H1 (cell line): Measurements from ENCODE around the gene GPR17. TPM values are rescaled to one million over a fixed set of nuclear protein-coding genes. Genes with fewer than 3 reads are reported as not detected.

Experiments used
- CTCF ChIA-PET: fragments of 300-600 bp; sonication (Branson Sonifier 250); formaldehyde crosslinking; loops from one replicate; lab custom pipeline; 2021; ENCODE audit not compliant: partially characterized antibody; lab: Charles Lee
- POLR2A ChIA-PET: fragments of 300-600 bp; sonication (Branson Sonifier 250); formaldehyde crosslinking; loops from one replicate; lab custom pipeline; 2021; ENCODE audit warnings: inconsistent platforms; ENCODE audit not compliant: partially characterized antibody; lab: Charles Lee
- DNase-seq, 2 experiments: peaks; one replicate each; pipeline versions ENCODE4 v3.0.0 to v3.0.0-alpha.2; 2010 to 2022; ENCODE audit warnings: low spot score in 2 of 2, low read depth in 1 of 2, mixed read lengths in 1 of 2
- FAIRE-seq: peaks from 2 replicates; lab custom pipeline; 2011; peaks lifted over from hg19 to GRCh38; lab: Jason Lieb, UNC
- H2AFZ ChIP-seq: 2 replicates; pipeline ENCODE4 v1.8.1; 2012; ENCODE audit warnings: low read length, inconsistent platforms
- H2AK5ac ChIP-seq: 2 replicates; pipeline ENCODE4 v1.6.1; 2013; ENCODE audit warnings: low read depth, low read length
- H2BK120ac ChIP-seq: replicated peaks from 2 replicates; pipeline ENCODE3; 2013; ENCODE audit warnings: low read depth, low read length, inconsistent platforms
- H2BK12ac ChIP-seq: 2 replicates; pipeline ENCODE4 v1.6.1; 2013; ENCODE audit warnings: low read depth, low read length
- H2BK15ac ChIP-seq: 2 replicates; pipeline ENCODE4 v1.6.1; 2013; ENCODE audit warnings: low read length
- H2BK20ac ChIP-seq: 2 replicates; pipeline ENCODE4 v1.6.1; 2013; ENCODE audit warnings: low read length
- H2BK5ac ChIP-seq: 2 replicates; pipeline ENCODE4 v1.6.1; 2013; ENCODE audit warnings: low read depth, low read length
- H3K14ac ChIP-seq: 2 replicates; pipeline ENCODE4 v1.6.1; 2013; ENCODE audit warnings: inconsistent platforms; ENCODE audit not compliant: insufficient read length
- H3K18ac ChIP-seq: 2 replicates; pipeline ENCODE4 v1.6.1; 2013; ENCODE audit warnings: low read length; ENCODE audit errors: extremely low read depth
- H3K23ac ChIP-seq: 2 replicates; pipeline ENCODE4 v1.6.1; 2013; ENCODE audit warnings: inconsistent platforms; ENCODE audit not compliant: insufficient read length
- H3K23me2 ChIP-seq: 2 replicates; pipeline ENCODE4 v1.6.1; 2013; ENCODE audit warnings: low read depth, low read length
- H3K27ac ChIP-seq: 2 replicates; pipeline ENCODE4 v1.6.1; 2011; ENCODE audit warnings: low read depth, low read length, inconsistent platforms
- H3K27me3 ChIP-seq, 4 experiments: replicated peaks in 1 of 4; 1 replicate in 1 of 4; 2 replicates in 3 of 4; pipeline versions ENCODE4 v1.6.1 to v1.8.1; 2011 to 2013; ENCODE audit warnings: low read length in 3 of 4, mild to moderate bottlenecking in 3 of 4, inconsistent platforms in 2 of 4, mixed read lengths in 2 of 4, moderate library complexity in 1 of 4; ENCODE audit not compliant: control insufficient read depth in 3 of 4, insufficient read depth in 3 of 4; ENCODE audit errors: extremely low read depth in 1 of 4
- H3K36me3 ChIP-seq, 4 experiments: 2 replicates each; pipeline versions ENCODE4 v1.6.1 to v1.8.1; 2011 to 2013; ENCODE audit warnings: mild to moderate bottlenecking in 4 of 4, low read length in 3 of 4, moderate library complexity in 2 of 4, control low read depth in 1 of 4, inconsistent platforms in 1 of 4; ENCODE audit not compliant: insufficient read depth in 4 of 4, control insufficient read depth in 2 of 4
- H3K4ac ChIP-seq: replicated peaks from 2 replicates; pipeline ENCODE3; 2013; ENCODE audit warnings: low read length, low read depth, mixed read lengths, inconsistent platforms; ENCODE audit not compliant: insufficient read length
- H3K4me1 ChIP-seq, 4 experiments: replicated peaks in 1 of 4; 1 replicate in 1 of 4; 2 replicates in 3 of 4; pipeline versions ENCODE4 v1.6.1 to v1.8.1; 2011 to 2013; ENCODE audit warnings: low read length in 3 of 4, inconsistent platforms in 2 of 4, mixed read lengths in 1 of 4; ENCODE audit not compliant: insufficient read depth in 4 of 4, control insufficient read depth in 3 of 4
- H3K4me2 ChIP-seq, 2 experiments: 2 replicates each; pipeline versions ENCODE4 v1.6.1 to v1.8.1; 2011 to 2013; ENCODE audit warnings: low read depth in 2 of 2, low read length in 2 of 2, control low read depth in 1 of 2, inconsistent platforms in 1 of 2, mild to moderate bottlenecking in 1 of 2; ENCODE audit not compliant: insufficient read depth in 1 of 2
- H3K4me3 ChIP-seq, 4 experiments: fragments of 200-600, 300-600 bp in 1 of 4; sonication (generic), shearing (Covaris generic), sonication (Bioruptor Twin) in 1 of 4; 2 replicates each; pipeline versions ENCODE4 v1.5.1 to v1.8.1; 2011 to 2016; ENCODE audit warnings: low read length in 4 of 4, low read depth in 3 of 4, control low read depth in 2 of 4, inconsistent platforms in 2 of 4, mild to moderate bottlenecking in 2 of 4, mixed read lengths in 1 of 4, moderate library complexity in 1 of 4; ENCODE audit not compliant: insufficient read depth in 2 of 4; ENCODE audit errors: extremely low read depth in 1 of 4
- H3K56ac ChIP-seq: replicated peaks from 2 replicates; pipeline ENCODE3; 2013; ENCODE audit warnings: low read depth, mild to moderate bottlenecking, mixed read lengths, low read length, inconsistent platforms; ENCODE audit not compliant: insufficient read length
- H3K79me1 ChIP-seq: 2 replicates; pipeline ENCODE4 v1.6.1; 2013; ENCODE audit warnings: low read depth, low read length, control low read depth
- H3K79me2 ChIP-seq, 2 experiments: 2 replicates each; pipeline versions ENCODE4 v1.6.1 to v1.8.1; 2012 to 2013; ENCODE audit warnings: low read length in 2 of 2, mild to moderate bottlenecking in 2 of 2, inconsistent platforms in 1 of 2; ENCODE audit not compliant: insufficient read depth in 2 of 2, control insufficient read depth in 1 of 2
- H3K9ac ChIP-seq, 4 experiments: replicated peaks in 1 of 4; 1 replicate in 1 of 4; 2 replicates in 3 of 4; pipeline versions ENCODE4 v1.6.1 to v1.8.1; 2011 to 2013; ENCODE audit warnings: low read depth in 3 of 4, low read length in 3 of 4, control low read depth in 2 of 4, mild to moderate bottlenecking in 2 of 4, moderate library complexity in 2 of 4, inconsistent platforms in 1 of 4; ENCODE audit errors: extremely low read depth in 1 of 4
- H3K9me3 ChIP-seq, 2 experiments: 2 replicates each; pipeline versions ENCODE4 v1.6.1 to v1.8.1; 2012 to 2013; ENCODE audit warnings: mild to moderate bottlenecking in 2 of 2, moderate library complexity in 2 of 2, control low read depth in 1 of 2, inconsistent platforms in 1 of 2, low read depth in 1 of 2, low read length in 1 of 2, mixed read lengths in 1 of 2; ENCODE audit not compliant: insufficient read depth in 2 of 2
- H4K20me1 ChIP-seq, 2 experiments: replicated peaks in 1 of 2; 2 replicates each; pipeline versions ENCODE3 to v1.8.1; 2011 to 2013; ENCODE audit warnings: inconsistent platforms in 2 of 2, low read length in 2 of 2, mild to moderate bottlenecking in 1 of 2; ENCODE audit not compliant: insufficient read depth in 2 of 2, control insufficient read depth in 1 of 2
- H4K5ac ChIP-seq: 2 replicates; pipeline ENCODE4 v1.6.1; 2013; ENCODE audit warnings: low read length, low read depth, mixed read lengths, inconsistent platforms; ENCODE audit not compliant: insufficient read length
- H4K8ac ChIP-seq: 2 replicates; pipeline ENCODE4 v1.8.0; 2013; ENCODE audit warnings: mild to moderate bottlenecking, moderate library complexity, low read length, inconsistent platforms; ENCODE audit not compliant: insufficient read depth; ENCODE audit errors: extremely low read depth
- H4K91ac ChIP-seq: replicated peaks from 2 replicates; pipeline ENCODE3; 2013; ENCODE audit warnings: low read length, mixed read lengths, inconsistent platforms; ENCODE audit not compliant: insufficient read length
- ATF3 ChIP-seq: IDR thresholded peaks from 2 replicates; pipeline ENCODE4 v1.6.1; 2011; ENCODE audit warnings: low read depth, mild to moderate bottlenecking, low read length; ENCODE audit not compliant: insufficient read depth
- CBX5 ChIP-seq: fragments of 300-800, 300-1000 bp; sonication (generic); IDR thresholded peaks from 2 replicates; pipeline ENCODE4 v1.7.1; 2016; ENCODE audit warnings: antibody characterized with exemption, low read length, low read depth
- CHD2 ChIP-seq: IDR thresholded peaks from 2 replicates; pipeline ENCODE4 v1.6.1; 2012; ENCODE audit warnings: low read length, improper control_type of control experiment
- GABPA ChIP-seq: IDR thresholded peaks from 2 replicates; pipeline ENCODE4 v1.6.1; 2011; ENCODE audit warnings: mild to moderate bottlenecking, low read length, moderate library complexity, borderline replicate concordance; ENCODE audit not compliant: insufficient read depth
- PHF8 ChIP-seq: fragments of 200-600 bp; sonication (generic); conservative IDR thresholded peaks from 2 replicates; pipeline ENCODE4 v1.7.1; 2012; ENCODE audit warnings: low read depth, mild to moderate bottlenecking, inconsistent platforms, low read length, moderate library complexity
- POU5F1 ChIP-seq: IDR thresholded peaks from 2 replicates; pipeline ENCODE4 v1.6.1; 2011; ENCODE audit warnings: low read depth, mild to moderate bottlenecking, low read length, moderate library complexity
- RAD21 ChIP-seq, 2 experiments: IDR thresholded peaks in 1 of 2; conservative IDR thresholded peaks in 1 of 2; 2 replicates each; pipeline ENCODE4 v1.6.1; 2011; ENCODE audit warnings: low read depth in 2 of 2, low read length in 2 of 2, improper control_type of control experiment in 1 of 2, inconsistent platforms in 1 of 2, mild to moderate bottlenecking in 1 of 2, moderate library complexity in 1 of 2
- RFX5 ChIP-seq: IDR thresholded peaks from 2 replicates; pipeline ENCODE4 v1.6.1; 2011; ENCODE audit warnings: low read depth, low read length, improper control_type of control experiment, borderline replicate concordance
- USF2 ChIP-seq: IDR thresholded peaks from 2 replicates; pipeline ENCODE4 v1.6.1; 2011; ENCODE audit warnings: low read length, improper control_type of control experiment
- WGBS, 2 experiments: shearing (Covaris generic) in 1 of 2; methylation state at CpG; one replicate each; pipeline versions ENCODE4 v1.1.6 to v1.1.7; 2013 to 2015; ENCODE audit warnings: low lambda C conversion rate in 2 of 2, mixed read lengths in 2 of 2, inconsistent platforms in 1 of 2, low coverage in 1 of 2, missing lambda C conversion rate in 1 of 2; ENCODE audit not compliant: insufficient replicate concordance in 2 of 2, insufficient coverage in 1 of 2, insufficient read length in 1 of 2; ENCODE audit errors: extremely low coverage in 1 of 2, missing lambda C conversion rate in 1 of 2; 5-methylcytosine and 5-hydroxymethylcytosine counted together
- polyA plus RNA-seq, 7 experiments: library from polyadenylated mRNA; depleted of rRNA in 3 of 7; stranded (reverse) in 5 of 7; unstranded in 2 of 7; fragments of >200 nt in 5 of 7; fragments of 200-250 nt in 2 of 7; gene quantifications; 1 replicate in 5 of 7; 2 replicates in 1 of 7; 4 replicates in 1 of 7; pipeline versions ENCODE4 v1.2.1 to v1.2.3, GENCODE V29; 2011 to 2013; ENCODE audit warnings: missing spikeins in 2 of 7, mixed read lengths in 2 of 7
- total RNA-seq: library from RNA; stranded (reverse); fragmentation: NEBNext Ultra II Directional; extraction: Animal tissue kit (Norgen Biotek cat#: 25700); gene quantifications from 2 replicates; pipeline ENCODE4 v1.2.1, GENCODE V29; 2021

Gene GPR17
- total and polyA plus RNA-seq, 2 of the 8 experiments (the other 6 are each of a cell fraction or from before 2014, with no cell fraction given), result 0.03 TPM; not detected in 1

GRCh38 chr2:127665267-127665893 is 19.4 kb downstream of the GPR17 start:
- H2BK20ac ChIP-seq, result no peak overlapping the region
- no peak overlapping the region for H3K18ac ChIP-seq
- no peak overlapping the region for H3K23ac ChIP-seq
- H3K23me2 ChIP-seq, result peaks cover 3% of the 10 kb centered on the region; the same call in 1 of the 2 replicates
- H3K27me3 ChIP-seq, result peaks cover 9 to 33% (median 24%) of the 10 kb centered on the region in 4 experiments
- POLR2A ChIA-PET, result interaction anchor here (3.8 kb wide), 1 partner anchor 10 kb away, joined by 21 read pairs; the partner anchor contains the start of gene LIMS2
- H2AFZ ChIP-seq, result no peak overlapping the region
- H4K5ac ChIP-seq, result no peak overlapping the region
- H3K4me3 ChIP-seq, result no peak overlapping the region
- no peak overlapping the region for H2BK5ac ChIP-seq
- no peaks in the 10 kb centered on the region for H3K9me3 ChIP-seq
- no peaks in the 10 kb centered on the region for H3K79me1 ChIP-seq
- no peak overlapping the region for H2BK12ac ChIP-seq
- H4K8ac ChIP-seq, result no peak overlapping the region
- no peak overlapping the region; a peak in 1 of 4 replicates for H3K4me2 ChIP-seq
- H2AK5ac ChIP-seq, result no peak overlapping the region
- peaks cover 0 to 3% (median 0%) of the 10 kb centered on the region in 4 experiments; a peak in 3 of 7 replicates for H3K4me1 ChIP-seq
- H3K36me3 ChIP-seq, result no peaks in the 10 kb centered on the region
- WGBS, 2 experiments, result 93% methylated on average over 8 of the region's 8 CpGs; no CpG with 5 or more reads in 1 of the 2 experiments
- no peak overlapping the region for H4K91ac ChIP-seq
- no peak overlapping the region for H3K14ac ChIP-seq
- FAIRE-seq (no peak), DNase-seq (no peak)
- no peaks in the 10 kb centered on the region for H3K79me2 ChIP-seq
- H3K9ac ChIP-seq, result no peak overlapping the region
- CTCF ChIA-PET, result interaction anchor here (1.3 to 2.6 kb wide), 4 partner anchors 11 to 74 kb away, joined by 3 to 11 read pairs (median 6); no protein-coding TSS in a partner anchor
- H3K4ac ChIP-seq, result no peak overlapping the region
- no peak overlapping the region for H3K27ac ChIP-seq
- no peaks in the 10 kb centered on the region for H4K20me1 ChIP-seq
- no peak overlapping the region for H2BK120ac ChIP-seq
- 0 out of 2 replicates have a peak overlapping the region, but pooled peaks have one; percentile 14 for H2BK15ac ChIP-seq
- no peak overlapping the region for H3K56ac ChIP-seq
- no peak for TF ChIP-seq USF2
- TF ChIP-seq RAD21 (IDR thresholded peaks at IDR 0.05 in 1 of 2, conservative IDR thresholded peaks at IDR 0.05 in 1 of 2; ENCODE audit: low read depth in 2 of 2, low read length in 2 of 2), result no peak
- no peak for TF ChIP-seq RFX5
- TF ChIP-seq ATF3, result no peak
- TF ChIP-seq PHF8, result no peak
- TF ChIP-seq POU5F1, result no peak
- TF ChIP-seq CBX5, result no peak
- TF ChIP-seq GABPA, result no peak
- TF ChIP-seq CHD2, result no peak
